Esophagus muscularis mucosa (tissue), 3 donors: ENCODE measurements around the gene EDDM3A.

Source experiments
- POLR2A ChIP-seq: fragments of 450-650 bp; IDR thresholded peaks from one replicate; pipeline ENCODE4 v1.6.1; 2017; ENCODE audit warnings: antibody characterized with exemption, moderate library complexity, mild to moderate bottlenecking, low read depth
- POLR2AphosphoS5 ChIP-seq, 2 donors: sonication (generic); formaldehyde crosslinking; IDR thresholded peaks; one replicate each; pipeline ENCODE4 v1.6.1; 2017; ENCODE audit warnings: antibody characterized with exemption in 2 of 2
- TF ChIP-seq, protein P1 (sequence below), 3 experiments: fragments of 200-600 bp in 2 of 3; fragments of 450-650 bp in 1 of 3; sonication (generic) in 2 of 3; IDR thresholded peaks; one replicate each; pipeline ENCODE4 v1.5.1; 2017 to 2019; ENCODE audit warnings: antibody characterized with exemption in 3 of 3, mild to moderate bottlenecking in 2 of 3, moderate library complexity in 1 of 3

- TF ChIP-seq, protein P1, sequence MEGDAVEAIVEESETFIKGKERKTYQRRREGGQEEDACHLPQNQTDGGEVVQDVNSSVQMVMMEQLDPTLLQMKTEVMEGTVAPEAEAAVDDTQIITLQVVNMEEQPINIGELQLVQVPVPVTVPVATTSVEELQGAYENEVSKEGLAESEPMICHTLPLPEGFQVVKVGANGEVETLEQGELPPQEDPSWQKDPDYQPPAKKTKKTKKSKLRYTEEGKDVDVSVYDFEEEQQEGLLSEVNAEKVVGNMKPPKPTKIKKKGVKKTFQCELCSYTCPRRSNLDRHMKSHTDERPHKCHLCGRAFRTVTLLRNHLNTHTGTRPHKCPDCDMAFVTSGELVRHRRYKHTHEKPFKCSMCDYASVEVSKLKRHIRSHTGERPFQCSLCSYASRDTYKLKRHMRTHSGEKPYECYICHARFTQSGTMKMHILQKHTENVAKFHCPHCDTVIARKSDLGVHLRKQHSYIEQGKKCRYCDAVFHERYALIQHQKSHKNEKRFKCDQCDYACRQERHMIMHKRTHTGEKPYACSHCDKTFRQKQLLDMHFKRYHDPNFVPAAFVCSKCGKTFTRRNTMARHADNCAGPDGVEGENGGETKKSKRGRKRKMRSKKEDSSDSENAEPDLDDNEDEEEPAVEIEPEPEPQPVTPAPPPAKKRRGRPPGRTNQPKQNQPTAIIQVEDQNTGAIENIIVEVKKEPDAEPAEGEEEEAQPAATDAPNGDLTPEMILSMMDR (IDR thresholded peaks at IDR 0.05): no peak
- TF ChIP-seq POLR2AphosphoS5 (IDR thresholded peaks at IDR 0.05): no peak
- no peak for TF ChIP-seq POLR2A
These were observed 32.8 kb upstream of the EDDM3A start for GRCh38 chr14:20712904-20713303.
